Naive thymus-derived CD8-positive, alpha-beta T cell (primary cell): ENCODE measurements around the gene RENBP. TPM values are rescaled to one million over a fixed set of nuclear protein-coding genes. Genes with fewer than 3 reads are reported as not detected.
"Not testable (repeated sequence)": the region's sequence is repeated elsewhere in the genome, so short reads cannot be mapped to it uniquely, and the experiment has no call there.

Experiments
- ATAC-seq, 2 donors: fragments of 150-1000 bp; cut with Tn5 transposase in 1 of 2; sonication (Bioruptor Pico), chemical (Tn5 transposase) in 1 of 2; 1 replicate in 1 of 2; 2 replicates in 1 of 2; pipeline ENCODE4 v1.10.0; 2021; ENCODE audit warnings: mild to moderate bottlenecking in 2 of 2, moderate library complexity in 2 of 2
- POLR2A ChIA-PET: fragments of 350-600 bp; sonication (Branson Sonifier 250); formaldehyde crosslinking; loops from one replicate; lab custom pipeline; 2021; ENCODE audit warnings: antibody characterized with exemption; lab: Charles Lee
- DNase-seq, 10 donors: peaks; one replicate each; pipeline versions ENCODE4 v3.0.0 to v3.0.0-alpha.2; 2020 to 2022
- H3K27ac Mint-ChIP-seq, 10 donors: one replicate each; pipeline ENCODE4 v1.8.0; 2020 to 2022; ENCODE audit warnings: mild to moderate bottlenecking in 10 of 10, mixed read lengths in 10 of 10, moderate library complexity in 4 of 10, inconsistent platforms in 1 of 10
- H3K27me3 Mint-ChIP-seq, 5 donors: one replicate each; pipeline ENCODE4 v1.8.0; 2021 to 2022; ENCODE audit warnings: mixed read lengths in 5 of 5
- H3K36me3 Mint-ChIP-seq, 3 donors: one replicate each; pipeline ENCODE4 v1.8.0; 2020 to 2022; ENCODE audit warnings: mixed read lengths in 3 of 3, mild to moderate bottlenecking in 2 of 3, inconsistent platforms in 1 of 3
- H3K4me1 Mint-ChIP-seq, 4 donors: one replicate each; pipeline ENCODE4 v1.8.0; 2021 to 2022; ENCODE audit warnings: mixed read lengths in 4 of 4
- H3K4me3 Mint-ChIP-seq, 10 donors: one replicate each; pipeline ENCODE4 v1.8.0; 2020 to 2022; ENCODE audit warnings: mild to moderate bottlenecking in 10 of 10, mixed read lengths in 10 of 10, moderate library complexity in 6 of 10, inconsistent platforms in 1 of 10
- H3K9me3 Mint-ChIP-seq, 9 donors: one replicate each; pipeline ENCODE4 v1.8.0; 2020 to 2022; ENCODE audit warnings: mixed read lengths in 9 of 9, mild to moderate bottlenecking in 3 of 9, inconsistent platforms in 1 of 9, moderate library complexity in 1 of 9
- polyA plus RNA-seq, 3 donors: library from polyadenylated mRNA; unstranded; fragments of 300-500 nt; fragmentation: Illumina TruSeq; gene quantifications; one replicate each; pipeline ENCODE4 v1.2.3, GENCODE V29; 2021
- total RNA-seq, 8 experiments: library from RNA in 2 of 8; stranded (reverse) in 2 of 8; gene quantifications; one replicate each; pipeline ENCODE4 v1.2.3 and lab custom pipeline; 2021 to 2026

Gene RENBP
- total and polyA plus RNA-seq, 5 experiments from 2014 or later, result 0.49 to 18.2 (median 0.96) TPM

- peaks cover 15 to 48% (median 38%) of the 10 kb centered on the region in 4 donors for H3K4me1 Mint-ChIP-seq
- no peak for ATAC-seq
Measured at GRCh38 chrX:153981231-153981630, 36.8 kb upstream of the RENBP start.

GRCh38 chrX:153980394-153980793 is 36.0 kb upstream of the RENBP start:
- Mint-ChIP-seq H3K4me1 (peaks cover 15 to 51% (median 40%) of the 10 kb centered on the region in 4 donors), H3K4me3 (peak overlapping the region; percentile 61 to 82 (median 74)), H3K27ac (peak overlapping the region; percentile 87 to 97 (median 94))
- not testable (repeated sequence) for H3K36me3 Mint-ChIP-seq, H3K27me3 Mint-ChIP-seq, H3K9me3 Mint-ChIP-seq
- peak; percentile 31 to 67 for ATAC-seq
- POLR2A ChIA-PET, result interaction anchor here (1.0 to 3.4 kb wide), 7 partner anchors 9 to 417 kb away, joined by 3 to 55 read pairs (median 7); partner anchors contain the start of genes HCFC1, IRAK1, RPL10 and TMEM187
- DNase-seq, result peak in 1 of 10 donors; percentile 30

More at GRCh38 chrX:153981231-153981630, 36.8 kb upstream of the RENBP start:
- H3K27me3 Mint-ChIP-seq, result no peaks in the 10 kb centered on the region
- no peaks in the 10 kb centered on the region for H3K36me3 Mint-ChIP-seq
- DNase-seq, result no peak
- H3K27ac Mint-ChIP-seq, result peak overlapping the region; percentile 87 to 98 (median 95)
- H3K9me3 Mint-ChIP-seq, result no peaks in the 10 kb centered on the region
- POLR2A ChIA-PET, result interaction anchor here (0.6 to 3.4 kb wide), 11 partner anchors 9 to 795 kb away, joined by 3 to 55 read pairs (median 5); partner anchors contain the start of genes HCFC1, IRAK1, RPL10 and TMEM187
- H3K4me3 Mint-ChIP-seq, result peak overlapping the region; percentile 52 to 80 (median 73)

DNA sequence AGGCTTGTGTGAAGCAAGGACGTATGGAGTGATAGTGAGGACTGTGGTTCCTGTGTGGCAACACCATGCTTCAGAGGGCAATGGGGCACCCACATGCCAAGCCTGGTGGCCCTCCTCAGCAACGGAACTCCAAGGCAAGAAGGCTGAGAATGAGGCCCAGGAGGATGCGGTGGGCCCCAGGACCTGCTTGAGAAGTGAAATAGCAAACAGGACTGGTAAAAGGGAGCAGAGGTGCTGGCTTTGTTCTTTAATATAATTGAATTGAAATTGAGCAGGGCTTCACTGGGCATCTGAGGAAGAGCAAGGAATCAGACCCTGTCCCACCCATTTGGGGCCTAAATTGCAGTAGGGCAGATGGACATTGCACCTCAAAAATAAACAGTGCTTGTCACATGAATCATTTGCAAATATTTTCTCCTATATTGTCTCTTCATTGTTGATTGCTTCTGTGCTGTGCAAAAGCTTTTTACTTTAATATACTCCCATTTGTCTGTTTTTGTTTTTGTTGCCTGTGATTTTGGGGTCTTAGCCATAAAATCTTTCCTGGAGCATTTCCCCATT is 30.4 kb upstream of the RENBP start:
- POLR2A ChIA-PET, result interaction anchor here (1.5 to 6.2 kb wide), 3 partner anchors 11 to 49 kb away, joined by 7 to 69 read pairs (median 8); partner anchors contain the start of genes ARHGAP4 and IRAK1
- peak overlapping the region; percentile 85 to 98 (median 96) for H3K27ac Mint-ChIP-seq
- peaks cover 0 to 4% (median 0%) of the 10 kb centered on the region in 3 donors for H3K36me3 Mint-ChIP-seq
- ATAC-seq, result no peak
- H3K9me3 Mint-ChIP-seq, result no peaks in the 10 kb centered on the region
- no peaks in the 10 kb centered on the region for H3K27me3 Mint-ChIP-seq
- H3K4me3 Mint-ChIP-seq, result peak overlapping the region in 9 of 10 donors; percentile 11 to 92 (median 63)
- H3K4me1 Mint-ChIP-seq, result peaks cover 6 to 22% (median 16%) of the 10 kb centered on the region in 4 donors
- no peak for DNase-seq

GRCh38 chrX:153974003-153974725 is 29.7 kb upstream of the RENBP start:
- Mint-ChIP-seq H3K4me1 (peaks cover 6 to 23% (median 20%) of the 10 kb centered on the region in 4 donors), H3K27ac (peak overlapping the region; percentile 85 to 98 (median 96)), H3K36me3 (peaks cover 0 to 4% (median 0%) of the 10 kb centered on the region in 3 donors), H3K27me3 (no peaks in the 10 kb centered on the region), H3K9me3 (no peaks in the 10 kb centered on the region), H3K4me3 (peak overlapping the region; percentile 47 to 94 (median 90))
- DNase-seq, result no peak
- no peak for ATAC-seq
- POLR2A ChIA-PET, result interaction anchor here (0.6 to 6.2 kb wide), 6 partner anchors 7 to 434 kb away, joined by 3 to 69 read pairs (median 8); partner anchors contain the start of genes ARHGAP4, IRAK1 and MECP2

GRCh38 chrX:153973127-153974002 is 28.9 kb upstream of the RENBP start:
- Mint-ChIP-seq H3K36me3 (peaks cover 0 to 4% (median 0%) of the 10 kb centered on the region in 3 donors), H3K27ac (peak overlapping the region; percentile 89 to 98 (median 96)), H3K27me3 (no peaks in the 10 kb centered on the region), H3K9me3 (no peaks in the 10 kb centered on the region), H3K4me1 (peaks cover 6 to 26% (median 22%) of the 10 kb centered on the region in 4 donors), H3K4me3 (peak overlapping the region; percentile 80 to 94 (median 90))
- no peak for DNase-seq
- POLR2A ChIA-PET, result interaction anchor here (0.6 to 7.9 kb wide), 13 partner anchors 8 to 516 kb away, joined by 3 to 131 read pairs (median 8); partner anchors contain the start of genes ARHGAP4, IRAK1, MECP2 and SLC10A3
- peak in 1 of 2 donors; percentile 0 for ATAC-seq

- Mint-ChIP-seq H3K27ac (peak within 1 kb of the TSS; percentile 96 to 100 (median 100)), H3K4me1 (peaks cover 9 to 34% (median 30%) of the 10 kb centered on the region in 4 donors), H3K27me3 (no peaks in the 10 kb centered on the region), H3K9me3 (no peaks in the 10 kb centered on the region), H3K36me3 (peaks cover 0 to 4% (median 0%) of the 10 kb centered on the region in 3 donors), H3K4me3 (peak within 1 kb of the TSS; percentile 94 to 100 (median 100))
- ATAC-seq, result peak; percentile 49 to 54
- DNase-seq, result peak; percentile 81 to 93 (median 84)
- POLR2A ChIA-PET, result interaction anchor here (1.1 to 7.9 kb wide), 14 partner anchors 9 to 575 kb away, joined by 3 to 131 read pairs (median 8); partner anchors contain the start of genes ARHGAP4, G6PD, IDH3G and IKBKG
Measured at GRCh38 chrX:153972368-153973126, 28.1 kb upstream of the RENBP start, which contains the start of gene TMEM187. Gene TMEM187, plus strand, starts transcription at chrX:153972754. Its CDS starts 9,309 bp downstream, at chrX:153982063.

- POLR2A ChIA-PET, result interaction anchor here (0.5 to 7.9 kb wide), 30 partner anchors 10 to 791 kb away, joined by 3 to 131 read pairs (median 6); partner anchors contain the start of genes ARHGAP4, DKC1, EMD and G6PD
- Mint-ChIP-seq H3K27ac (peak within 1 kb of the TSS; percentile 96 to 100 (median 100)), H3K36me3 (peaks cover 0 to 4% (median 0%) of the 10 kb centered on the region in 3 donors), H3K4me1 (peaks cover 13 to 43% (median 38%) of the 10 kb centered on the region in 4 donors), H3K27me3 (no peaks in the 10 kb centered on the region), H3K4me3 (peak within 1 kb of the TSS; percentile 94 to 100 (median 100)), H3K9me3 (no peaks in the 10 kb centered on the region)
- DNase-seq, result peak; percentile 80 to 98 (median 88)
- peak; percentile 46 to 50 for ATAC-seq
Measured at GRCh38 chrX:153971450-153972367, 27.3 kb upstream of the RENBP start, which contains the start of gene HCFC1. Gene HCFC1, minus strand, starts transcription at chrX:153971818. Its CDS starts 978 bp downstream, at chrX:153970840.

GRCh38 chrX:153971124-153971449 is 26.6 kb upstream of the RENBP start:
- Mint-ChIP-seq H3K36me3 (peaks cover 0 to 4% (median 0%) of the 10 kb centered on the region in 3 donors), H3K9me3 (no peaks in the 10 kb centered on the region), H3K4me1 (peaks cover 15 to 48% (median 44%) of the 10 kb centered on the region in 4 donors), H3K27me3 (no peaks in the 10 kb centered on the region), H3K4me3 (peak overlapping the region; percentile 94 to 100 (median 100)), H3K27ac (peak overlapping the region; percentile 96 to 100 (median 100))
- ATAC-seq (peak; percentile 37 to 41), DNase-seq (peak in 9 of 10 donors; percentile 72 to 94 (median 82))
- POLR2A ChIA-PET, result interaction anchor here (0.6 to 7.9 kb wide), 28 partner anchors 10 to 792 kb away, joined by 3 to 131 read pairs (median 7); partner anchors contain the start of genes ARHGAP4, DKC1, EMD and G6PD

- POLR2A ChIA-PET, result interaction anchor here (0.6 to 7.9 kb wide), 26 partner anchors 11 to 792 kb away, joined by 3 to 131 read pairs (median 7); partner anchors contain the start of genes ARHGAP4, DKC1, EMD and IDH3G
- H3K27me3 Mint-ChIP-seq, result no peaks in the 10 kb centered on the region
- no peaks in the 10 kb centered on the region for H3K9me3 Mint-ChIP-seq
- H3K4me3 Mint-ChIP-seq, result peak overlapping the region; percentile 94 to 100 (median 100)
- DNase-seq (peak in 1 of 10 donors; percentile 70), ATAC-seq (peak; percentile 10 to 16)
- H3K36me3 Mint-ChIP-seq, result peaks cover 0 to 4% (median 0%) of the 10 kb centered on the region in 3 donors
- peaks cover 15 to 49% (median 47%) of the 10 kb centered on the region in 4 donors for H3K4me1 Mint-ChIP-seq
- peak overlapping the region; percentile 96 to 100 (median 100) for H3K27ac Mint-ChIP-seq
Measured at GRCh38 chrX:153970357-153971123, 26.1 kb upstream of the RENBP start.
